Right lobe of liver (tissue), 4 donors: ENCODE results near the gene BICDL2.
"Not testable (repeated sequence)": the region's sequence is repeated elsewhere in the genome, so short reads cannot be mapped to it uniquely, and the experiment has no call there.

Source experiments
- CTCF ChIP-seq, 4 donors: fragments of 200-600 bp in 3 of 4; fragments of 450-650 bp in 1 of 4; IDR thresholded peaks; one replicate each; pipeline versions ENCODE4 v1.5.1 to v1.8.0; 2016 to 2022; ENCODE audit warnings: antibody characterized with exemption in 4 of 4, mild to moderate bottlenecking in 2 of 4
- POLR2A ChIP-seq: fragments of 450-650 bp; IDR thresholded peaks from one replicate; pipeline ENCODE4 v1.6.1; 2017; ENCODE audit warnings: antibody characterized with exemption, mild to moderate bottlenecking
- donor health status: DM: no; HTN: no; CAD: no.
- donor health status: DM: no; HTN: no; CAD: no.
- donor health status: DM: no; HTN: yes; CAD: no.

- TF ChIP-seq CTCF (IDR thresholded peaks at IDR 0.05); POLR2A: not testable (repeated sequence)
Observed at GRCh38 chr16:3052571-3053329, 16.0 kb upstream of the BICDL2 start.
